ENCODE data around the gene ANKFN1.
"Not testable (repeated sequence)": the region's sequence is repeated elsewhere in the genome, so short reads cannot be mapped to it uniquely, and the experiment has no call there.

The ANKFN1 gene

GRCh38 chr17:56358651-56359050, 205.4 kb downstream of the ANKFN1 start:
- DNase-seq: no peak

GRCh38 chr17:56359518-56359917, 206.2 kb downstream of the ANKFN1 start:
- no peak for DNase-seq

- no peak for DNase-seq
These were observed 214.1 kb downstream of the ANKFN1 start for GRCh38 chr17:56367366-56367765.

GRCh38 chr17:56373981-56374833, 220.9 kb downstream of the ANKFN1 start:
- DNase-seq: no peak

GRCh38 chr17:56389356-56389755, 236.1 kb downstream of the ANKFN1 start:
- no peak for DNase-seq

- no peak for DNase-seq
These were observed 239.0 kb downstream of the ANKFN1 start for GRCh38 chr17:56392321-56392720.

GRCh38 chr17:56393156-56393555, 239.9 kb downstream of the ANKFN1 start:
- DNase-seq: no peak

- no peak for DNase-seq
These were observed 242.5 kb downstream of the ANKFN1 start for GRCh38 chr17:56395787-56396186.

- no peak for DNase-seq
These were observed 253.8 kb downstream of the ANKFN1 start for GRCh38 chr17:56407086-56407485.

GRCh38 chr17:56412356-56412755, 259.1 kb downstream of the ANKFN1 start:
- DNase-seq: not testable (repeated sequence)

GRCh38 chr17:56416682-56417351, 263.5 kb downstream of the ANKFN1 start:
- DNase-seq: no peak

GRCh38 chr17:56424005-56424404, 270.7 kb downstream of the ANKFN1 start:
- no peak for DNase-seq

GRCh38 chr17:56424543-56425044, 271.3 kb downstream of the ANKFN1 start:
- no peak for DNase-seq

GRCh38 chr17:56425483-56425882, 272.2 kb downstream of the ANKFN1 start:
- no peak for DNase-seq

GRCh38 chr17:56426901-56427300, 273.6 kb downstream of the ANKFN1 start:
- DNase-seq: no peak

GRCh38 chr17:56431736-56432135, 278.5 kb downstream of the ANKFN1 start:
- DNase-seq: no peak

- DNase-seq: no peak
These were observed 279.2 kb downstream of the ANKFN1 start for GRCh38 chr17:56432443-56432842.

- DNase-seq: no peak
These were observed 281.3 kb downstream of the ANKFN1 start for GRCh38 chr17:56434610-56435009.

GRCh38 chr17:56436142-56436541, 282.9 kb downstream of the ANKFN1 start:
- DNase-seq: no peak

- no peak for DNase-seq
These were observed 287.1 kb downstream of the ANKFN1 start for GRCh38 chr17:56440419-56440818.

- DNase-seq: no peak
These were observed 288.0 kb downstream of the ANKFN1 start for GRCh38 chr17:56441308-56441707.

GRCh38 chr17:56445692-56446411, 292.6 kb downstream of the ANKFN1 start:
- DNase-seq: no peak

GRCh38 chr17:56447171-56447570, 293.9 kb downstream of the ANKFN1 start:
- DNase-seq: no peak

Data from NCI-H2081 treated with DMSO at 0.1 percent for 48 hours (cell line).